ENCODE data around the gene CDK1.

CDK1 gene

DNA sequence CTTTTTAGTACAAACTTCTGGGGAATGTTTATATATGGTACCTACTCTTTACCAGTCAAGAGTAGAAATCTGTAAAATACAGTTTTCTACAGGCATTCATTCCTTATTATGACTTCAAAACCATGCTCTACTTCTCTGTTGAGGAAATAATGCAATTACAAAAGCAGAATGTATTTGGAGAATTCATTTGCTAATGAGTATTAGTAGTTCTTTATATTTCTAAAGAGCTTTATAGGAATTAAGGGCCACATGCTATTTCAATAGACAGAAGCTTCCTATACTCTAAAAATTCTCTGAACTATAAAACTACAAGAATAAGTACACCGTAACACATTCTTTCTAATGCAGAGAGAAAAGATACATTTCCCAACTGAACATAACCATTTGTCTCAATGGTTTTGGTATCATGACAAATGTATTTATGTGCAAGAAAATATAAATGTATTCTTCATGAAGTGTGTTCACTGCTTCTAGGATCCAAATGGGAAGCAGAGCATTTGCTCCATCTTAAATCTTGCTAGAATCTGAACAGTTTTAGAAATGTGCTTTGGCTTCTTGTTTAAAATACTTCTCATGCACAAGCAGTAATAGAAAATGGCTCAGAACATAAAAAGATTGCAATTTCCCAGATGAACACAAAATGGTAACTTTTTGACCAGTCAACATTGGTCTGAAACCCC is 21.8 kb downstream of the CDK1 start:
- H3K36me3 ChIP-seq (ENCODE audit: control insufficient read depth in 1 of 2, insufficient read depth in 2 of 2, low read length in 2 of 2), result no peaks in the 10 kb centered on the region
- H3K27ac ChIP-seq (ENCODE audit: low read length), result no peak overlapping the region
- no peaks in the 10 kb centered on the region for H3K27me3 ChIP-seq (ENCODE audit: low read depth, low read length)
- H3K9me3 ChIP-seq (ENCODE audit: control insufficient read depth in 1 of 2, low read length in 2 of 2), result no peaks in the 10 kb centered on the region
- H3K4me1 ChIP-seq (ENCODE audit: control insufficient read depth in 1 of 2, insufficient read depth in 2 of 2, low read length in 2 of 2), result peaks cover 0 to 8% of the 10 kb centered on the region in 2 donors
- no peak overlapping the region for H3K4me3 ChIP-seq (ENCODE audit: low read depth in 1 of 2, low read length in 2 of 2)

DNA sequence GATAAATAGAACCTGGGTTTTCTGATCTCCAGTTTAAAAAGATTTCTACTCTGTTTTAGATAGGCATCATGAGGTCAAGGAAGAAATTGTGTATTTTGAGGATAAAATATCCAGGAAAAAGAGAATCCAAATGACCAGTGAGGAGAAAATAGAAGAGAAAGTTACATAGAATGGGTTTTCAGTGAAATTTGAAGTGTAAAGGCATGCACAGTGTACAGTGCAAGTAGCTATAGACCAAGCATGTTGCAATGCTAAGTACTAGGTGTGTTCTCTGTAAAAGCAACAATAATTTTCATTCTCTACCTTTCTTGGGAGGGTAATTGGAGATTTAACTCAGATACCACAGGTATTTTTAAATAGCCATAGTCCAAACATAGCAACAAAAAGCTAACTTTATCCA is 22.6 kb downstream of the CDK1 start:
- H3K9me3 ChIP-seq (ENCODE audit: control insufficient read depth in 1 of 2, low read length in 2 of 2), result no peaks in the 10 kb centered on the region
- H3K4me1 ChIP-seq (ENCODE audit: control insufficient read depth in 1 of 2, insufficient read depth in 2 of 2, low read length in 2 of 2), result peaks cover 0 to 8% of the 10 kb centered on the region in 2 donors
- no peak overlapping the region for H3K4me3 ChIP-seq (ENCODE audit: low read depth in 1 of 2, low read length in 2 of 2)
- H3K27me3 ChIP-seq (ENCODE audit: low read depth, low read length), result no peaks in the 10 kb centered on the region
- no peaks in the 10 kb centered on the region for H3K36me3 ChIP-seq (ENCODE audit: control insufficient read depth in 1 of 2, insufficient read depth in 2 of 2, low read length in 2 of 2)
- H3K27ac ChIP-seq (ENCODE audit: low read length), result no peak overlapping the region

DNA sequence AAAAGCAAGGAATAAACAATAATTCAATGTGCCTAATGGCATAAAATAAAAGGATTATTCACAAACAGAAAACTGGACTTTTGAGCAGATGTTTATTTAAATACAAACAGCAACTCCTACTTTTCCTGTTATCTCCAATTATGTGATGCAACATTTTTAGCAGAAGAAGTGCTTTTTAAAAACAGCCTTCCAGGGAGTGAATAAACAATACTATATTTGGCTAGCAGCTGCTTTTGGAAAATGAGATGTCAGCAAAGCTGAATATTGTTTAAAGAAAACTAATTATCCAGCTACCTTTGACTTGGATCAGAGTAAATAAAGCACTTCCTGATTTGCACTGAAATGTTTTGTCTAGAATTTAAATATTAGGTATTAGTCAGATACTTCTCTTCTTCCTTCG is 23.2 kb downstream of the CDK1 start:
- Histone ChIP-seq H3K4me3 (ENCODE audit: low read depth in 1 of 2, low read length in 2 of 2) (no peak overlapping the region), H3K27ac (ENCODE audit: low read length) (no peak overlapping the region), H3K27me3 (ENCODE audit: low read depth, low read length) (no peaks in the 10 kb centered on the region), H3K9me3 (ENCODE audit: control insufficient read depth in 1 of 2, low read length in 2 of 2) (no peaks in the 10 kb centered on the region), H3K4me1 (ENCODE audit: control insufficient read depth in 1 of 2, insufficient read depth in 2 of 2, low read length in 2 of 2) (peaks cover 0 to 8% of the 10 kb centered on the region in 2 donors), H3K36me3 (ENCODE audit: control insufficient read depth in 1 of 2, insufficient read depth in 2 of 2, low read length in 2 of 2) (no peaks in the 10 kb centered on the region)

DNA sequence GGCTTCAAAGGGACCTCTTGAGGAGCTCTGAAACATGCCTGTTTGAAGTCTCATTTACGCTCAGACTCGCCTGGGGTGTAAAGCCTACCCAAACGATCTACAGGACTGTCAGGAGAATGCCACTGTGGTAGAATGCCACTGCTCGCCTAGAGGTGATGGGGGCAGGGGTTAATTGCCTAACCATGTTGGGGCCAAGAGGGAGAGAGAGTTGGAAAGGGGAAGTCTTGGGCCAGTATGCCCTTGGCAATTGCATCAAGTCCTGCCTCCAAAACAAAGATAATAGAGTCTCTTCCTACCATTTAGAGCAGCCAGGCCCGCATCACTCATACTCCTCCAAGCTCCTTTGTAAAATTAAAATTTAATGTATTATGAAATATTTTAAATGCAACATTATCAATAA is 25.2 kb downstream of the CDK1 start:
- no peaks in the 10 kb centered on the region for H3K9me3 ChIP-seq (ENCODE audit: control insufficient read depth in 1 of 2, low read length in 2 of 2)
- no peaks in the 10 kb centered on the region for H3K27me3 ChIP-seq (ENCODE audit: low read depth, low read length)
- H3K27ac ChIP-seq (ENCODE audit: low read length), result no peak overlapping the region
- H3K4me3 ChIP-seq (ENCODE audit: low read depth in 1 of 2, low read length in 2 of 2), result no peak overlapping the region
- H3K36me3 ChIP-seq (ENCODE audit: control insufficient read depth in 1 of 2, insufficient read depth in 2 of 2, low read length in 2 of 2), result no peaks in the 10 kb centered on the region
- peaks cover 0 to 8% of the 10 kb centered on the region in 2 donors for H3K4me1 ChIP-seq (ENCODE audit: control insufficient read depth in 1 of 2, insufficient read depth in 2 of 2, low read length in 2 of 2)

DNA sequence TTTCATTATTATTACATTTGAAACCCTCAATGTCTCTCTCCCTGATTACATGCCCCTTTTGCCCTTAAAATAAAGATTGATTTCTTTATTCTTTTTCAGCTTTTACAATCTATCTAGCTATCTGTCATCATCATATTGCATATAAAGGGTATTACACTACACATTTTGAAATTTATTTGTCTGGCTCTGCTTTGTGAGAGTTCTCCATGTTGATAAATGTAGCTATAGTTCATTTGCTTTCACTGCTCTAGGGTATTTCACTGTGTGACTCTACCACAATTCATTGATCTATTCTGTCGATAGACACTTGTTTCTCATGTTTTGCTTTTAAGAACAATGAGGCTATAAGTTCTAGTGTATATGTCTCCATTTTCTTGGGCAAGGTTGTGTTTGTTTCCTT is 25.6 kb downstream of the CDK1 start:
- peaks cover 0 to 8% of the 10 kb centered on the region in 2 donors for H3K4me1 ChIP-seq (ENCODE audit: control insufficient read depth in 1 of 2, insufficient read depth in 2 of 2, low read length in 2 of 2)
- H3K9me3 ChIP-seq (ENCODE audit: control insufficient read depth in 1 of 2, low read length in 2 of 2), result no peaks in the 10 kb centered on the region
- H3K4me3 ChIP-seq (ENCODE audit: low read depth in 1 of 2, low read length in 2 of 2), result no peak overlapping the region
- H3K27me3 ChIP-seq (ENCODE audit: low read depth, low read length), result no peaks in the 10 kb centered on the region
- no peak overlapping the region for H3K27ac ChIP-seq (ENCODE audit: low read length)
- H3K36me3 ChIP-seq (ENCODE audit: control insufficient read depth in 1 of 2, insufficient read depth in 2 of 2, low read length in 2 of 2), result no peaks in the 10 kb centered on the region

DNA sequence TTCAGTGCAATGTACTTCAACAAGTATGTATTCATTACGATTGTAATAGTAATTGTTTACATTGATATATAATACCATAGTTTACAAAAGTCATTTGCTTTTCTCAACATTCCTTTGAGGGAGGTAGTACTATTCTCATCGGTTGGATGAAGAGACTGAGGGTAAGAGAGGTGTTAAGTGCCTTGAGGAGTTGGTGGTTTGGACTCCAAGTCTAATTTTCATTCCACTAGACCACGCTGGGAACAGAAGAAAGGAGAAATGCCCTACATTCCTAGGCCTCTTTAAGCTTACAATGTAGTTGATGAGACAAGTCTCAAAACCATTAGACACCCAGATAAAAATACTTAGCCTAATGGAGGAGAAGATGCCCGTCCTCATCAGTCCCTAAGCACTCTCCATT is 28.6 kb downstream of the CDK1 start:
- Histone ChIP-seq H3K9me3 (ENCODE audit: control insufficient read depth in 1 of 2, low read length in 2 of 2) (no peaks in the 10 kb centered on the region), H3K4me3 (ENCODE audit: low read depth in 1 of 2, low read length in 2 of 2) (no peak overlapping the region), H3K27ac (ENCODE audit: low read length) (no peak overlapping the region), H3K4me1 (ENCODE audit: control insufficient read depth in 1 of 2, insufficient read depth in 2 of 2, low read length in 2 of 2) (peaks cover 0 to 12% of the 10 kb centered on the region in 2 donors), H3K27me3 (ENCODE audit: low read depth, low read length) (no peaks in the 10 kb centered on the region), H3K36me3 (ENCODE audit: control insufficient read depth in 1 of 2, insufficient read depth in 2 of 2, low read length in 2 of 2) (no peaks in the 10 kb centered on the region)

DNA sequence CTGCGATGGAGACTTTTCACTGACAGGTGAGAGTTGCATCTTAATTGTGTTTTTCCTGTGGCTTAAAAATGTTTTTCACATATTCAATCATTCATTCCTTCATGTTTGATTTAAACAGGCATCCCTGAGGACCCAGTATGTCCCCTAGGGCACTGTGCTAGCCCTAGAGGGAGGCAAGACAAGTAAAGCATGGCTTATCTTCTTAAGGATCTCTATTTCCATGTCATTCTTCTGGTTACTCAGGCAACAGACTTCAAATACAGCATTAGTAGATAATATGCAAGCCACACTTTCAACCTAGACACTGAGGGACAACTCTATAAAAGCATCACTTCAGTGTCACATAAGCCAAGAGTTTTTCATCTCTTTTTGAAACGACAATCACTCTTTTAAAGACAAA is 29.2 kb downstream of the CDK1 start:
- Histone ChIP-seq H3K9me3 (ENCODE audit: control insufficient read depth in 1 of 2, low read length in 2 of 2) (no peaks in the 10 kb centered on the region), H3K27ac (ENCODE audit: low read length) (no peak overlapping the region), H3K27me3 (ENCODE audit: low read depth, low read length) (no peaks in the 10 kb centered on the region), H3K4me1 (ENCODE audit: control insufficient read depth in 1 of 2, insufficient read depth in 2 of 2, low read length in 2 of 2) (peaks cover 0 to 12% of the 10 kb centered on the region in 2 donors), H3K36me3 (ENCODE audit: control insufficient read depth in 1 of 2, insufficient read depth in 2 of 2, low read length in 2 of 2) (no peaks in the 10 kb centered on the region), H3K4me3 (ENCODE audit: low read depth in 1 of 2, low read length in 2 of 2) (no peak overlapping the region)

DNA sequence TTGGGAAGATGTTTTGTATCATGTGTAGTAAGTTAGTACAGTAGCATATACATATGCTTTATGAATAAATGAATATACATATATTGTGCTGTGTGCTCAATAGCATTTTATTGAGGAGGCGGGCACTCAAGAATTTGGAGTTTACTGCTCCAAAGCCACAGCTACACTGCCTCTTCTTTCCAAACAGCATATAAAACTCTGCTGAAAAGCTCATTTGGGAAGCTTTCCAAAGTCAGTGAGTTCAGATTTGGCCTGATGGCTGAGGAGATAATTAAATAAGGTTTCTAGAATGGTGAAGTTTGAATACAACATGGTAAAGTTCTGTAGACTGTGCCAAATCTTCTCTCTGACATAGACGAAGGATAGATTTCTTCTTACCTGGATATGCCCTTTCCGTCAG is 29.8 kb downstream of the CDK1 start:
- H3K4me1 ChIP-seq (ENCODE audit: control insufficient read depth in 1 of 2, insufficient read depth in 2 of 2, low read length in 2 of 2), result peaks cover 0 to 12% of the 10 kb centered on the region in 2 donors
- H3K27ac ChIP-seq (ENCODE audit: low read length), result no peak overlapping the region
- H3K27me3 ChIP-seq (ENCODE audit: low read depth, low read length), result no peaks in the 10 kb centered on the region
- no peaks in the 10 kb centered on the region for H3K36me3 ChIP-seq (ENCODE audit: control insufficient read depth in 1 of 2, insufficient read depth in 2 of 2, low read length in 2 of 2)
- H3K4me3 ChIP-seq (ENCODE audit: low read depth in 1 of 2, low read length in 2 of 2), result no peak overlapping the region
- no peaks in the 10 kb centered on the region for H3K9me3 ChIP-seq (ENCODE audit: control insufficient read depth in 1 of 2, low read length in 2 of 2)

DNA sequence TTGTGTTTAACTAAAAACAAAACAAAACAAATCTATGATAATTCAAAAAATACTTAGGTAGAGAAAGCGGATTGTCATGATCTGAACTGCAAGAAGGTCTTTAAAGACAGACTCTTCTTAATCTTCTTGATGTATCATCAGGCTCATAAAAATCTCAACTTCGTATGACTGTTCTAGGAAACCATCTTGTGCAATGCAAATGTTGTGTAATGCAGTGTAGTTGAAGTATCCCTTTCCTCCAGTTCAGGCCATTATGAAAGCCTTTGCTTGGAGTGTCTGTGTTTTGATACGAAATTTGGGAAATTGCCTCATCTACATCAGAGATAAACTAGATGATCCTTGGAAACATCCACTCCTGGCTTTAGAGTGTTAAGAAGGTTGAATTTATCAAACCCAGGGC is 30.9 kb downstream of the CDK1 start:
- no peak overlapping the region for H3K4me3 ChIP-seq (ENCODE audit: low read depth in 1 of 2, low read length in 2 of 2)
- no peak overlapping the region for H3K27ac ChIP-seq (ENCODE audit: low read length)
- H3K9me3 ChIP-seq (ENCODE audit: control insufficient read depth in 1 of 2, low read length in 2 of 2), result no peaks in the 10 kb centered on the region
- H3K36me3 ChIP-seq (ENCODE audit: control insufficient read depth in 1 of 2, insufficient read depth in 2 of 2, low read length in 2 of 2), result no peaks in the 10 kb centered on the region
- H3K27me3 ChIP-seq (ENCODE audit: low read depth, low read length), result no peaks in the 10 kb centered on the region
- peaks cover 0 to 12% of the 10 kb centered on the region in 2 donors for H3K4me1 ChIP-seq (ENCODE audit: control insufficient read depth in 1 of 2, insufficient read depth in 2 of 2, low read length in 2 of 2)

DNA sequence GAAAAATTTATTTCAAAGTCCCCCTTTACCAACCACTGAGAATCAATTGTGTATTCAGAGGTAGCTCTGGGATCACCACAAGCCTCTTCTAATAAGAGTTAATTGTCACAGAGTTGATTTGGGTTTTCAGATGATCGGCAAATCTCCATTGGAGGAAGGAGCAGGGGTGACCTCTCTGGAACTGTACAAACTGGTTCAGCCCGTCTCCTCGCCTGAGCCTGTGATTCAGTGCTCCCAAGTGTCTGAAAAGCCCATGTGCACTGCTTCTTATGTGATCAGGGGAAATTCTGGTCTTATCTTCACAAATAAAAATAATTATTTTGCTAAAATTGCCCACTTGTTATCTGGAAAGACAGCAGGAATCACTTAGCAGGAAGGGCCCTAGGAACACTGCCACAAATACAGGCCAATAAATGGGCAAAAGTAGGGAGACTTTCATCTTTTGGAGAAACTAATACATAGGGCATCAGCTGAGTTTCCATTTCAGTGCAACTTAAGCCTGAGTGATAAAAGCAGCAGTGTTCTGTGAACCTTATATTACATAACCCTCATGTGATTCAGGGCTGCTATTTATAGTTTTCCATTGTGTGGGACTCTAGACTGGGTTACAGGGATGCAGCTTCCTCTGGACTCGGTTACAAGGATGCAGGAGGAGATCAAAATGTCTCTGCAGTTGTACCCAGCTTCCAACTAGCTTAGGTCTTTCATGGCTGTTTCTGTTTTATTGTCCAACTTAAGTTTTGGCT is 32.3 kb downstream of the CDK1 start:
- H3K4me1 ChIP-seq (ENCODE audit: control insufficient read depth in 1 of 2, insufficient read depth in 2 of 2, low read length in 2 of 2), result peaks cover 0 to 12% of the 10 kb centered on the region in 2 donors
- no peaks in the 10 kb centered on the region for H3K36me3 ChIP-seq (ENCODE audit: control insufficient read depth in 1 of 2, insufficient read depth in 2 of 2, low read length in 2 of 2)
- H3K4me3 ChIP-seq (ENCODE audit: low read depth in 1 of 2, low read length in 2 of 2), result no peak overlapping the region
- peak overlapping the region; percentile 19 for H3K27ac ChIP-seq (ENCODE audit: low read length)
- H3K27me3 ChIP-seq (ENCODE audit: low read depth, low read length), result no peaks in the 10 kb centered on the region
- H3K9me3 ChIP-seq (ENCODE audit: control insufficient read depth in 1 of 2, low read length in 2 of 2), result no peaks in the 10 kb centered on the region

DNA sequence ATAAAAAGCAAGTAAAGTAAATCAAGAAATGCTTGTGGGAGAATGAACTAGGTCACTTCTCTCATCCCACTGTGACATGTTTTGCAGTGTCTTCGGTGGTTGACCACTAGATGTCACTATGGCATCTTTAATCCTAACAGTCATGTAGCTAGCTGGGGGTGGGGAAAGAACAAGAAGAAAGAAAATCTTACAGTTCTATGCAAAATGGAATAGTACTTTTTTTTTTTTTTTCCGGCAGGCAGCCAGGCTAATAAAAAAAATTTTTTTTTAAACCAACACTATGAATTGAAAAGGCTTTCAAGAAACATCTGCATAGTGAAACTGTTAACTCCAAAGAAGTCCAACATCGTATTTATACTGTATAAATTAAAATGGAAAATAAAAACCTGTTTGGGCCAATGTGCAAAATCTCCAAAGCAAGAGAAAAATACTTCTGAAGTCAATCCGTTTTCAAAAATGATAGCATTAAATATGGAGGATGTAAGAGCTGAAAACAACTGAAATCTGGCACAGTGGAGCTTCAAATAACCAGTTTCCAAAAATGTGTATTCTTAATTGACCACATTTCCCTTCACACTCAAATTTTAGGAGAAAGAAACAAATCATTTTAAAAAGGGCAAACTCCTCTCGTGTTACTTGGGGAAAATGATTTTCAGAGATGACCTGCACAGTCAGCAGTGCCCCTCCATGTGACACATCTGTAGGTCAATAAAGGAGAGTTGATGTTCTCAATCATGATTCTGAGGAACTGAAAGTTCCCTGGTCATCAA is 38.5 kb downstream of the CDK1 start:
- Histone ChIP-seq H3K27me3 (ENCODE audit: low read depth, low read length) (no peaks in the 10 kb centered on the region), H3K9me3 (ENCODE audit: control insufficient read depth in 1 of 2, low read length in 2 of 2) (no peaks in the 10 kb centered on the region), H3K27ac (ENCODE audit: low read length) (no peak overlapping the region), H3K4me1 (ENCODE audit: control insufficient read depth in 1 of 2, insufficient read depth in 2 of 2, low read length in 2 of 2) (peaks cover 0 to 7% of the 10 kb centered on the region in 2 donors), H3K36me3 (ENCODE audit: control insufficient read depth in 1 of 2, insufficient read depth in 2 of 2, low read length in 2 of 2) (no peaks in the 10 kb centered on the region), H3K4me3 (ENCODE audit: low read depth in 1 of 2, low read length in 2 of 2) (no peak overlapping the region)

All from muscle layer of duodenum (tissue), 2 donors.